GM12878 (cell line): ENCODE data around the gene TMED7. TPM values are rescaled to one million over a fixed set of nuclear protein-coding genes. Genes with fewer than 3 reads are reported as not detected.
A peak's percentile ranks its signal among the peaks of the same experiment; 100 is the strongest.

ENCODE experiments used
- CEBPB ChIP-seq, 2 experiments: fragments of 150-350 bp in 1 of 2; IDR thresholded peaks; 2 replicates each; pipeline ENCODE4 v1.6.1; 2012 to 2014; ENCODE audit warnings: low read depth in 2 of 2, low read length in 2 of 2, borderline replicate concordance in 1 of 2, inconsistent platforms in 1 of 2
- ESRRA ChIP-seq: IDR thresholded peaks from 2 replicates; pipeline ENCODE4 v1.6.1; 2012; ENCODE audit warnings: mild to moderate bottlenecking, low read length, improper control_type of control experiment
- FOXM1 ChIP-seq: IDR thresholded peaks from 2 replicates; pipeline ENCODE4 v1.6.1; 2012; ENCODE audit warnings: low read depth, mild to moderate bottlenecking, inconsistent platforms, low read length, moderate library complexity
- NRF1 ChIP-seq: conservative IDR thresholded peaks from 2 replicates; pipeline ENCODE4 v1.6.1; 2011; ENCODE audit warnings: mild to moderate bottlenecking, low read depth, low read length, improper control_type of control experiment
- POLR2A ChIP-seq: IDR thresholded peaks from 2 replicates; pipeline ENCODE4 v1.6.1; 2011; ENCODE audit warnings: low read depth, mild to moderate bottlenecking, low read length
- POU2F2 ChIP-seq: IDR thresholded peaks from 3 replicates; pipeline ENCODE4 v1.6.1; 2011; ENCODE audit warnings: low read depth, mild to moderate bottlenecking, low read length, borderline replicate concordance
- STAT1 ChIP-seq: fragments of 450-650 bp; conservative IDR thresholded peaks from 2 replicates; pipeline ENCODE4 v1.6.1; 2014; ENCODE audit warnings: antibody characterized with exemption, mild to moderate bottlenecking
- TARDBP ChIP-seq: IDR thresholded peaks from 2 replicates; pipeline ENCODE4 v1.6.1; 2016; ENCODE audit warnings: borderline replicate concordance
- TCF12 ChIP-seq: IDR thresholded peaks from 2 replicates; pipeline ENCODE4 v1.6.1; 2011; ENCODE audit warnings: low read depth, mild to moderate bottlenecking, low read length
- YBX1 ChIP-seq: fragments of 450-650 bp; IDR thresholded peaks from 2 replicates; pipeline ENCODE4 v1.6.1; 2016; ENCODE audit warnings: antibody characterized with exemption
- ZZZ3 ChIP-seq: IDR thresholded peaks from 2 replicates; pipeline ENCODE4 v1.6.1; 2011; ENCODE audit warnings: low read depth; ENCODE audit not compliant: control insufficient read depth, insufficient read length
- polyA plus RNA-seq, 11 experiments: library from polyadenylated mRNA; depleted of rRNA in 4 of 11; unstranded in 6 of 11; stranded (reverse) in 5 of 11; fragments of >200 nt; fragmentation: Nextera tagmentation in 4 of 11; fragmentation: Illumina TruSeq in 1 of 11; extraction: Ambion mirVana in 4 of 11; extraction: Trizol in 1 of 11; gene quantifications; 1 replicate in 1 of 11; 2 replicates in 10 of 11; pipeline versions ENCODE4 v1.2.1 to v1.2.3, GENCODE V29; 2011 to 2016; ENCODE audit warnings: inconsistent platforms in 2 of 11, missing spikeins in 2 of 11, low read depth in 1 of 11
- total RNA-seq, 4 experiments: library from RNA; depleted of rRNA in 3 of 4; stranded (reverse); fragments of >200 nt in 3 of 4; fragmentation: Illumina TruSeq in 1 of 4; extraction: Trizol in 1 of 4; gene quantifications; 2 replicates each; pipeline versions ENCODE4 v1.2.1 to v1.2.3, GENCODE V29; 2013 to 2021
- TF ChIP-seq, protein P1 (sequence below): fragments of 450-650 bp; IDR thresholded peaks from 2 replicates; pipeline ENCODE4 v1.6.1; 2014; ENCODE audit warnings: mild to moderate bottlenecking
- TF ChIP-seq, protein P2 (sequence below): IDR thresholded peaks from 2 replicates; pipeline ENCODE4 v1.6.1; 2012; ENCODE audit warnings: low read depth, low read length, improper control_type of control experiment
- TF ChIP-seq, protein P3 (sequence below): IDR thresholded peaks from 2 replicates; pipeline ENCODE4 v1.6.1; 2012; ENCODE audit warnings: mild to moderate bottlenecking, low read depth, low read length
- TF ChIP-seq, protein P4 (sequence below): fragments of 450-650 bp; IDR thresholded peaks from 2 replicates; pipeline ENCODE4 v1.6.1; 2017; ENCODE audit warnings: borderline replicate concordance
- TF ChIP-seq, protein P5 (sequence below): IDR thresholded peaks from 2 replicates; pipeline ENCODE4 v1.6.1; 2011; ENCODE audit warnings: mild to moderate bottlenecking, low read depth, low read length, moderate library complexity; ENCODE audit not compliant: insufficient replicate concordance
- TF ChIP-seq, protein P6 (sequence below): fragments of 450-650 bp; formaldehyde crosslinking; IDR thresholded peaks from 2 replicates; pipeline ENCODE4 v1.5.0; 2022; ENCODE audit warnings: mild to moderate bottlenecking, missing genetic modification characterization

The TMED7 gene
- total and polyA plus RNA-seq, 10 of the 15 experiments (the other 5 are each of a cell fraction or from before 2014, with no cell fraction given) = 8.0 to 37.3 (median 25.2) TPM

DNA sequence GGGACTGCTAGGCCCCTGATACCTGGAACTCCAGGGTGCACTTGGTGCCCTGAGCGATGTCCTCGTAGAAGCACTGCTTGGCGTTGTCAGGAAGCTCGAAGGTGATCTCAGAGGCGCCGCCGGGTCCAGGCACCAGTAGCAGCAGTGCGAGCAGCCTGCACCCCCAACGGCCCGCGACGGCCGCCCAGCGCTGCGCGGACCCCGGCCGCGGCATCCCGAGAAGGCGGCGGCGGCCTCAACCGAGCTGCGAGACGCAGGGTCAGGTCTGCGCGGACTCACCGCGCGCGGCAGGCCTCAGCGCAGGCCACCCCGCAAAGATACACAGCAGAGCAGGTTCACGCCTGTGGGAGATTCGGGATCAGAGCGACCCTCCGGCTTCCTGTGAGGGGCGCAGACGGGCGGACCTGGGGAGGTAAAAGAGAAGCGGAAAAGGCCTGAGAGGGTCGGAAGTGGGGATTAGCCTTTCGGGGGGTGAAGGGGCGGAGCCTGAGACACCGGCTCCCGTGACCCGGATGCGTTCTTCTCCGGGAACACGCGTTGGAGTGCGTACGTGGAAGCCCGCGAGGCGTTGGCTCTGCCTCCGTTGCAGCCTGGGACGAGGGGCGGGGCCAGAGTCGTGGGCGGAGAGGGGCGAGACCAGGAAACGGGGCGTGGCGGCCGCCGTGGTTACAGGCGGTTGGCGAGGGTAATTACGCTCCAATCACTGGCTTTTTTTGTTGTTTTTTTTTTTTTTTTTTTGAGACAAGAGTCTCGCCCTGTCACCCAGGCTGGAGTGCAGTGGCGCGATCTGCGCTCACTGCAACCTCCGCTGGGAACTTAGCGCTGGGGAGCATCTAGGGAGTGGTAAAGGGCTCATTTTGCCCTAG, at the start of gene TMED7 (continued):
- TF ChIP-seq STAT1 = no peak
- TF ChIP-seq, protein P1, sequence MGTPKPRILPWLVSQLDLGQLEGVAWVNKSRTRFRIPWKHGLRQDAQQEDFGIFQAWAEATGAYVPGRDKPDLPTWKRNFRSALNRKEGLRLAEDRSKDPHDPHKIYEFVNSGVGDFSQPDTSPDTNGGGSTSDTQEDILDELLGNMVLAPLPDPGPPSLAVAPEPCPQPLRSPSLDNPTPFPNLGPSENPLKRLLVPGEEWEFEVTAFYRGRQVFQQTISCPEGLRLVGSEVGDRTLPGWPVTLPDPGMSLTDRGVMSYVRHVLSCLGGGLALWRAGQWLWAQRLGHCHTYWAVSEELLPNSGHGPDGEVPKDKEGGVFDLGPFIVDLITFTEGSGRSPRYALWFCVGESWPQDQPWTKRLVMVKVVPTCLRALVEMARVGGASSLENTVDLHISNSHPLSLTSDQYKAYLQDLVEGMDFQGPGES = no peak
- 0 out of 2 replicates have a peak, but pooled peaks have one; percentile 44 for TF ChIP-seq TARDBP
- TF ChIP-seq ESRRA = no peak
- TF ChIP-seq, protein P2, sequence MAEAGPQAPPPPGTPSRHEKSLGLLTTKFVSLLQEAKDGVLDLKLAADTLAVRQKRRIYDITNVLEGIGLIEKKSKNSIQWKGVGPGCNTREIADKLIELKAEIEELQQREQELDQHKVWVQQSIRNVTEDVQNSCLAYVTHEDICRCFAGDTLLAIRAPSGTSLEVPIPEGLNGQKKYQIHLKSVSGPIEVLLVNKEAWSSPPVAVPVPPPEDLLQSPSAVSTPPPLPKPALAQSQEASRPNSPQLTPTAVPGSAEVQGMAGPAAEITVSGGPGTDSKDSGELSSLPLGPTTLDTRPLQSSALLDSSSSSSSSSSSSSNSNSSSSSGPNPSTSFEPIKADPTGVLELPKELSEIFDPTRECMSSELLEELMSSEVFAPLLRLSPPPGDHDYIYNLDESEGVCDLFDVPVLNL = no peak
- TF ChIP-seq NRF1 = no peak
- no peak for TF ChIP-seq FOXM1
- peak; percentile 24; the same call in 1 of the 3 replicates for TF ChIP-seq POU2F2
- TF ChIP-seq, protein P3, sequence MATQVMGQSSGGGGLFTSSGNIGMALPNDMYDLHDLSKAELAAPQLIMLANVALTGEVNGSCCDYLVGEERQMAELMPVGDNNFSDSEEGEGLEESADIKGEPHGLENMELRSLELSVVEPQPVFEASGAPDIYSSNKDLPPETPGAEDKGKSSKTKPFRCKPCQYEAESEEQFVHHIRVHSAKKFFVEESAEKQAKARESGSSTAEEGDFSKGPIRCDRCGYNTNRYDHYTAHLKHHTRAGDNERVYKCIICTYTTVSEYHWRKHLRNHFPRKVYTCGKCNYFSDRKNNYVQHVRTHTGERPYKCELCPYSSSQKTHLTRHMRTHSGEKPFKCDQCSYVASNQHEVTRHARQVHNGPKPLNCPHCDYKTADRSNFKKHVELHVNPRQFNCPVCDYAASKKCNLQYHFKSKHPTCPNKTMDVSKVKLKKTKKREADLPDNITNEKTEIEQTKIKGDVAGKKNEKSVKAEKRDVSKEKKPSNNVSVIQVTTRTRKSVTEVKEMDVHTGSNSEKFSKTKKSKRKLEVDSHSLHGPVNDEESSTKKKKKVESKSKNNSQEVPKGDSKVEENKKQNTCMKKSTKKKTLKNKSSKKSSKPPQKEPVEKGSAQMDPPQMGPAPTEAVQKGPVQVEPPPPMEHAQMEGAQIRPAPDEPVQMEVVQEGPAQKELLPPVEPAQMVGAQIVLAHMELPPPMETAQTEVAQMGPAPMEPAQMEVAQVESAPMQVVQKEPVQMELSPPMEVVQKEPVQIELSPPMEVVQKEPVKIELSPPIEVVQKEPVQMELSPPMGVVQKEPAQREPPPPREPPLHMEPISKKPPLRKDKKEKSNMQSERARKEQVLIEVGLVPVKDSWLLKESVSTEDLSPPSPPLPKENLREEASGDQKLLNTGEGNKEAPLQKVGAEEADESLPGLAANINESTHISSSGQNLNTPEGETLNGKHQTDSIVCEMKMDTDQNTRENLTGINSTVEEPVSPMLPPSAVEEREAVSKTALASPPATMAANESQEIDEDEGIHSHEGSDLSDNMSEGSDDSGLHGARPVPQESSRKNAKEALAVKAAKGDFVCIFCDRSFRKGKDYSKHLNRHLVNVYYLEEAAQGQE = no peak
- TF ChIP-seq, protein P4, sequence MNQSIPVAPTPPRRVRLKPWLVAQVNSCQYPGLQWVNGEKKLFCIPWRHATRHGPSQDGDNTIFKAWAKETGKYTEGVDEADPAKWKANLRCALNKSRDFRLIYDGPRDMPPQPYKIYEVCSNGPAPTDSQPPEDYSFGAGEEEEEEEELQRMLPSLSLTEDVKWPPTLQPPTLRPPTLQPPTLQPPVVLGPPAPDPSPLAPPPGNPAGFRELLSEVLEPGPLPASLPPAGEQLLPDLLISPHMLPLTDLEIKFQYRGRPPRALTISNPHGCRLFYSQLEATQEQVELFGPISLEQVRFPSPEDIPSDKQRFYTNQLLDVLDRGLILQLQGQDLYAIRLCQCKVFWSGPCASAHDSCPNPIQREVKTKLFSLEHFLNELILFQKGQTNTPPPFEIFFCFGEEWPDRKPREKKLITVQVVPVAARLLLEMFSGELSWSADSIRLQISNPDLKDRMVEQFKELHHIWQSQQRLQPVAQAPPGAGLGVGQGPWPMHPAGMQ = no peak
- TF ChIP-seq POLR2A = peak; percentile 86
- TF ChIP-seq, protein P5, sequence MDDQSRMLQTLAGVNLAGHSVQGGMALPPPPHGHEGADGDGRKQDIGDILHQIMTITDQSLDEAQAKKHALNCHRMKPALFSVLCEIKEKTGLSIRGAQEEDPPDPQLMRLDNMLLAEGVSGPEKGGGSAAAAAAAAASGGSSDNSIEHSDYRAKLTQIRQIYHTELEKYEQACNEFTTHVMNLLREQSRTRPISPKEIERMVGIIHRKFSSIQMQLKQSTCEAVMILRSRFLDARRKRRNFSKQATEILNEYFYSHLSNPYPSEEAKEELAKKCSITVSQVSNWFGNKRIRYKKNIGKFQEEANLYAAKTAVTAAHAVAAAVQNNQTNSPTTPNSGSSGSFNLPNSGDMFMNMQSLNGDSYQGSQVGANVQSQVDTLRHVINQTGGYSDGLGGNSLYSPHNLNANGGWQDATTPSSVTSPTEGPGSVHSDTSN = no peak
- no peak for TF ChIP-seq ZZZ3
- TF ChIP-seq, protein P6, sequence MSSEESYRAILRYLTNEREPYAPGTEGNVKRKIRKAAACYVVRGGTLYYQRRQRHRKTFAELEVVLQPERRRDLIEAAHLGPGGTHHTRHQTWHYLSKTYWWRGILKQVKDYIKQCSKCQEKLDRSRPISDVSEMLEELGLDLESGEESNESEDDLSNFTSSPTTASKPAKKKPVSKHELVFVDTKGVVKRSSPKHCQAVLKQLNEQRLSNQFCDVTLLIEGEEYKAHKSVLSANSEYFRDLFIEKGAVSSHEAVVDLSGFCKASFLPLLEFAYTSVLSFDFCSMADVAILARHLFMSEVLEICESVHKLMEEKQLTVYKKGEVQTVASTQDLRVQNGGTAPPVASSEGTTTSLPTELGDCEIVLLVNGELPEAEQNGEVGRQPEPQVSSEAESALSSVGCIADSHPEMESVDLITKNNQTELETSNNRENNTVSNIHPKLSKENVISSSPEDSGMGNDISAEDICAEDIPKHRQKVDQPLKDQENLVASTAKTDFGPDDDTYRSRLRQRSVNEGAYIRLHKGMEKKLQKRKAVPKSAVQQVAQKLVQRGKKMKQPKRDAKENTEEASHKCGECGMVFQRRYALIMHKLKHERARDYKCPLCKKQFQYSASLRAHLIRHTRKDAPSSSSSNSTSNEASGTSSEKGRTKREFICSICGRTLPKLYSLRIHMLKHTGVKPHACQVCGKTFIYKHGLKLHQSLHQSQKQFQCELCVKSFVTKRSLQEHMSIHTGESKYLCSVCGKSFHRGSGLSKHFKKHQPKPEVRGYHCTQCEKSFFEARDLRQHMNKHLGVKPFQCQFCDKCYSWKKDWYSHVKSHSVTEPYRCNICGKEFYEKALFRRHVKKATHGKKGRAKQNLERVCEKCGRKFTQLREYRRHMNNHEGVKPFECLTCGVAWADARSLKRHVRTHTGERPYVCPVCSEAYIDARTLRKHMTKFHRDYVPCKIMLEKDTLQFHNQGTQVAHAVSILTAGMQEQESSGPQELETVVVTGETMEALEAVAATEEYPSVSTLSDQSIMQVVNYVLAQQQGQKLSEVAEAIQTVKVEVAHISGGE (CRISPR knock-in tag) = peak; percentile 40; the same call in 1 of the 2 replicates
- no peak for TF ChIP-seq YBX1
- 0 out of 2 replicates have a peak, but pooled peaks have one; percentile 13 for TF ChIP-seq TCF12
- TF ChIP-seq CEBPB (IDR thresholded peaks at IDR 0.05; ENCODE audit: borderline replicate concordance in 1 of 2, low read depth in 2 of 2, low read length in 2 of 2) = 0 out of 4 replicates have a peak, but pooled peaks of 1 of the 2 experiments have one; percentile 2
